ENCODE results near the gene CHCHD1.
A peak's percentile ranks its signal among the peaks of the same experiment; 100 is the strongest.
"Not testable (repeated sequence)": the region's sequence is repeated elsewhere in the genome, so short reads cannot be mapped to it uniquely, and the experiment has no call there.

Gene CHCHD1

DNA sequence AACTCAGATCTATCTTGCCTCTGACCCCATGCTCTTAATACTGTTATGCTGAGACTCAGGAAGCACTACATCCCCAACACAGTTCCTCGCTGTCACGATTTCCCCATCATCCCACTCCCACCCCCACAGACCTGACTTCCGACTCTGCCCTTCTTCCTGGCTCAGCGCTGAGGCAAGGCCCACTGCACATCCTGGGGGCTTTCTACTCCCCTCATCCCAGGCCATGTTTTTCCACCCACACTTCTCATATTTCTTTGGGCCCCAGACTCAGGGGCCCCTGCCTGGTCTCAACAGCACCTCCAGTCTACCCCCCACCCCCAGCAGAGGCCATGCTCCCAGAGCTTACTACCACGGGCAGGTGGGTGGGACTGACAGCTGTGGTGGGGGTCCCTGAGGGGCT is 37.2 kb downstream of the CHCHD1 start:
- Mint-ChIP-seq H3K4me1 (ENCODE audit: low read depth) (no peaks in the 10 kb centered on the region), H3K9me3 (no peaks in the 10 kb centered on the region), H3K36me3 (ENCODE audit: low read depth) (peaks cover 68% of the 10 kb centered on the region), H3K4me3 (no peak overlapping the region), H3K27me3 (no peaks in the 10 kb centered on the region), H3K27ac (peak overlapping the region; percentile 65)
- no peak for DNase-seq

GRCh38 chr10:73819513-73820093 is 37.8 kb downstream of the CHCHD1 start:
- Mint-ChIP-seq H3K27ac (no peak overlapping the region), H3K27me3 (no peaks in the 10 kb centered on the region), H3K4me3 (no peak overlapping the region), H3K4me1 (ENCODE audit: low read depth) (no peaks in the 10 kb centered on the region), H3K9me3 (no peaks in the 10 kb centered on the region), H3K36me3 (ENCODE audit: low read depth) (peaks cover 73% of the 10 kb centered on the region)
- no peak for DNase-seq

DNA sequence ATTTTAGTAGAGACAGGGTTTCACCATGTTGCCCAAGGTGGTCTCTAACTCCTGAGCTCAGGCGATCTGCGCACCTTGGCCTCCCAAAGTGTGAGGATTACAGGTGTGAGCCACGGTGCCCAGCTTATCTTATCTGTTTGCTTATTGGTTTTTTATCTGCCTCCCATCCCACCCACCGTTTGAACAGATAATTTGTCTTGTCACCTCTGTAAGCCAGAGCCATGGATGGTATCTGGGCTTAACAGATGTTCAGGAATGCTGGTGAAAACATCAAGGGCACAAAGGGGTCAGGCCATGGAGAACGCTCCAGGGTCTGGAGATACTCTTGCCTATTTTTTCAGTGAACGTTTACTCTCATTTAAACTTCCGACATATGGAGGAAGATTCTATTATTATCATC is 41.5 kb downstream of the CHCHD1 start:
- Mint-ChIP-seq H3K27me3 (no peaks in the 10 kb centered on the region), H3K9me3 (no peaks in the 10 kb centered on the region), H3K27ac (peak overlapping the region; percentile 2), H3K4me3 (no peak overlapping the region), H3K36me3 (ENCODE audit: low read depth) (peaks cover 66% of the 10 kb centered on the region), H3K4me1 (ENCODE audit: low read depth) (no peaks in the 10 kb centered on the region)
- DNase-seq, result no peak

GRCh38 chr10:73824146-73824725 is 42.4 kb downstream of the CHCHD1 start:
- Mint-ChIP-seq H3K9me3 (no peaks in the 10 kb centered on the region), H3K4me3 (no peak overlapping the region), H3K27me3 (no peaks in the 10 kb centered on the region), H3K36me3 (ENCODE audit: low read depth) (peaks cover 67% of the 10 kb centered on the region), H3K27ac (peak overlapping the region; percentile 38), H3K4me1 (ENCODE audit: low read depth) (no peaks in the 10 kb centered on the region)
- DNase-seq, result no peak

GRCh38 chr10:73827346-73828089 is 45.7 kb downstream of the CHCHD1 start:
- Mint-ChIP-seq H3K9me3 (no peaks in the 10 kb centered on the region), H3K27ac (peak overlapping the region; percentile 45), H3K27me3 (no peaks in the 10 kb centered on the region), H3K4me3 (no peak overlapping the region), H3K4me1 (ENCODE audit: low read depth) (no peaks in the 10 kb centered on the region), H3K36me3 (ENCODE audit: low read depth) (peaks cover 51% of the 10 kb centered on the region)
- no peak for DNase-seq

- Mint-ChIP-seq H3K27me3 (no peaks in the 10 kb centered on the region), H3K27ac (peak overlapping the region; percentile 45), H3K36me3 (ENCODE audit: low read depth) (peaks cover 48% of the 10 kb centered on the region), H3K4me1 (ENCODE audit: low read depth) (no peaks in the 10 kb centered on the region), H3K4me3 (no peak overlapping the region), H3K9me3 (no peaks in the 10 kb centered on the region)
- DNase-seq, result no peak
Measured at GRCh38 chr10:73828161-73828560, 46.3 kb downstream of the CHCHD1 start.

DNA sequence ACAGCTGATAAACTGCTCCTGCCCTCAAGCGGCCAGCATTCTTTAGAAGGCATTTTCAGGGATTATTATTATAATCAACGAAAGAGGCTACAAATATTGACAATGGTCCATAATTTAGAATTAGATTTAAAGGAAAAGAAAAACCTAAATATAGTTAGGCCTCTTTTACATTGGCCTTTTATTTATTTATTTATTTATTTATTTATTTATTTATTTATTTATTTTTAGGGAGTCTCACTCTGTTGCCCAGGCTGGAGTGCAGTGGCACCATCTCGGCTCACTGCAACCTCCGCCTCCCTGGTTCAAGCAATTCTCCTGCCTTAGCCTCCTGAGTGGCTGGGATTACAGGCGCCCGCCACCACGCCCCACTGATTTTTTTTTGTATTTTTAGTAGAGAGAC is 47.2 kb downstream of the CHCHD1 start:
- peaks cover 38% of the 10 kb centered on the region for H3K36me3 Mint-ChIP-seq (ENCODE audit: low read depth)
- H3K4me3 Mint-ChIP-seq; H3K4me1 Mint-ChIP-seq (ENCODE audit: low read depth); H3K27ac Mint-ChIP-seq; H3K9me3 Mint-ChIP-seq; DNase-seq; H3K27me3 Mint-ChIP-seq: not testable (repeated sequence)
